ENCODE data around the gene CBY2. TPM values are rescaled to one million over a fixed set of nuclear protein-coding genes. Genes with fewer than 3 reads are reported as not detected.
"Not testable (repeated sequence)": the region's sequence is repeated elsewhere in the genome, so short reads cannot be mapped to it uniquely, and the experiment has no call there.

The CBY2 gene
- total and polyA plus RNA-seq, 8 donors, result not detected

- no peak overlapping the region for H3K4me3 ChIP-seq
- WGBS, 5 donors, result 67 to 84% (median 80%) methylated on average over 1 of the region's 1 CpG
Observed at GRCh38 chr13:45662162-45662561, 40.0 kb upstream of the CBY2 start.

GRCh38 chr13:45662903-45663302, 39.2 kb upstream of the CBY2 start:
- H3K36me3 ChIP-seq; DNase-seq; H3K9me3 ChIP-seq; H3K4me1 ChIP-seq; intact Hi-C loops (cut with DNase I; ENCODE audit: low total_unique reads); H3K4me3 ChIP-seq; H3K27me3 ChIP-seq; H3K27ac ChIP-seq: not testable (repeated sequence)
- WGBS, 5 donors, result 92 to 100% (median 94%) methylated on average over 1 of the region's 1 CpG

More at GRCh38 chr13:45662162-45662561, 40.0 kb upstream of the CBY2 start:
- H3K9me3 ChIP-seq, result peaks cover 0 to 7% (median 0%) of the 10 kb centered on the region in 4 donors
- no peak for TF ChIP-seq POLR2A (IDR thresholded peaks at IDR 0.05)
- TF ChIP-seq EP300 (IDR thresholded peaks at IDR 0.05), result no peak
- TF ChIP-seq POLR2AphosphoS5 (IDR thresholded peaks at IDR 0.05), result no peak
- no peak for TF ChIP-seq CTCF (IDR thresholded peaks at IDR 0.05)
- intact Hi-C loops (cut with DNase I; ENCODE audit: low total_unique reads), result no loop called here
- DNase-seq, result no peak
- H3K27me3 ChIP-seq, result no peaks in the 10 kb centered on the region
- no peaks in the 10 kb centered on the region for H3K4me1 ChIP-seq
- H3K27ac ChIP-seq, result no peak overlapping the region
- no peaks in the 10 kb centered on the region for H3K36me3 ChIP-seq

- H3K9me3 ChIP-seq; H3K27me3 ChIP-seq; DNase-seq; intact Hi-C loops (cut with DNase I; ENCODE audit: low total_unique reads); H3K4me3 ChIP-seq; H3K27ac ChIP-seq; H3K36me3 ChIP-seq; H3K4me1 ChIP-seq: not testable (repeated sequence)
- WGBS, 5 donors, result 69 to 82% (median 77%) methylated on average over 9 to 13 of the region's 14 CpGs
Observed at GRCh38 chr13:45669626-45670025, 32.5 kb upstream of the CBY2 start.

- H3K36me3 ChIP-seq, result no peaks in the 10 kb centered on the region
- H3K27ac ChIP-seq, result no peak overlapping the region
- TF ChIP-seq POLR2A (IDR thresholded peaks at IDR 0.05), result no peak
- no peak for TF ChIP-seq POLR2AphosphoS5 (IDR thresholded peaks at IDR 0.05)
- TF ChIP-seq CTCF (IDR thresholded peaks at IDR 0.05), result no peak
- no peak for TF ChIP-seq EP300 (IDR thresholded peaks at IDR 0.05)
- H3K4me1 ChIP-seq, result no peaks in the 10 kb centered on the region
- H3K4me3 ChIP-seq, result no peak overlapping the region
- DNase-seq, result no peak
- no peaks in the 10 kb centered on the region for H3K27me3 ChIP-seq
- no peaks in the 10 kb centered on the region for H3K9me3 ChIP-seq
- intact Hi-C loops (cut with DNase I; ENCODE audit: low total_unique reads), result no loop called here
- 79 to 94% (median 92%) methylated on average over 5 of the region's 5 CpGs for WGBS, 5 donors
Observed at GRCh38 chr13:45670189-45670885, 31.8 kb upstream of the CBY2 start.

GRCh38 chr13:45674908-45675307, 27.2 kb upstream of the CBY2 start:
- H3K9me3 ChIP-seq, result no peaks in the 10 kb centered on the region
- H3K27ac ChIP-seq, result no peak overlapping the region
- WGBS, 5 donors, result 22 to 56% (median 41%) methylated on average over 1 of the region's 1 CpG
- peak in 1 of 2 donors; percentile 17 for DNase-seq
- H3K4me1 ChIP-seq, result no peaks in the 10 kb centered on the region
- no peaks in the 10 kb centered on the region for H3K27me3 ChIP-seq
- intact Hi-C loops (cut with DNase I; ENCODE audit: low total_unique reads), result no loop called here
- TF ChIP-seq EP300 (IDR thresholded peaks at IDR 0.05), result no peak
- TF ChIP-seq POLR2AphosphoS5 (IDR thresholded peaks at IDR 0.05), result no peak
- no peak for TF ChIP-seq POLR2A (IDR thresholded peaks at IDR 0.05)
- TF ChIP-seq CTCF (IDR thresholded peaks at IDR 0.05), result no peak
- no peaks in the 10 kb centered on the region for H3K36me3 ChIP-seq
- no peak overlapping the region for H3K4me3 ChIP-seq

Data from stomach (tissue), 9 donors.